ENCODE measurements around the gene COL4A6.

- TF ChIP-seq, protein P1, sequence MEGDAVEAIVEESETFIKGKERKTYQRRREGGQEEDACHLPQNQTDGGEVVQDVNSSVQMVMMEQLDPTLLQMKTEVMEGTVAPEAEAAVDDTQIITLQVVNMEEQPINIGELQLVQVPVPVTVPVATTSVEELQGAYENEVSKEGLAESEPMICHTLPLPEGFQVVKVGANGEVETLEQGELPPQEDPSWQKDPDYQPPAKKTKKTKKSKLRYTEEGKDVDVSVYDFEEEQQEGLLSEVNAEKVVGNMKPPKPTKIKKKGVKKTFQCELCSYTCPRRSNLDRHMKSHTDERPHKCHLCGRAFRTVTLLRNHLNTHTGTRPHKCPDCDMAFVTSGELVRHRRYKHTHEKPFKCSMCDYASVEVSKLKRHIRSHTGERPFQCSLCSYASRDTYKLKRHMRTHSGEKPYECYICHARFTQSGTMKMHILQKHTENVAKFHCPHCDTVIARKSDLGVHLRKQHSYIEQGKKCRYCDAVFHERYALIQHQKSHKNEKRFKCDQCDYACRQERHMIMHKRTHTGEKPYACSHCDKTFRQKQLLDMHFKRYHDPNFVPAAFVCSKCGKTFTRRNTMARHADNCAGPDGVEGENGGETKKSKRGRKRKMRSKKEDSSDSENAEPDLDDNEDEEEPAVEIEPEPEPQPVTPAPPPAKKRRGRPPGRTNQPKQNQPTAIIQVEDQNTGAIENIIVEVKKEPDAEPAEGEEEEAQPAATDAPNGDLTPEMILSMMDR (IDR thresholded peaks at IDR 0.05; ENCODE audit: insufficient read depth, low read length, poor library complexity, severe bottlenecking), result no peak
- no peak for TF ChIP-seq EZH2phosphoT487 (conservative IDR thresholded peaks at IDR 0.05; ENCODE audit: low read length)
Measured at GRCh38 chrX:108223585-108223984, 214.6 kb downstream of the COL4A6 start.
